ENCODE measurements around the gene ROBO2.

Gene ROBO2

DNA sequence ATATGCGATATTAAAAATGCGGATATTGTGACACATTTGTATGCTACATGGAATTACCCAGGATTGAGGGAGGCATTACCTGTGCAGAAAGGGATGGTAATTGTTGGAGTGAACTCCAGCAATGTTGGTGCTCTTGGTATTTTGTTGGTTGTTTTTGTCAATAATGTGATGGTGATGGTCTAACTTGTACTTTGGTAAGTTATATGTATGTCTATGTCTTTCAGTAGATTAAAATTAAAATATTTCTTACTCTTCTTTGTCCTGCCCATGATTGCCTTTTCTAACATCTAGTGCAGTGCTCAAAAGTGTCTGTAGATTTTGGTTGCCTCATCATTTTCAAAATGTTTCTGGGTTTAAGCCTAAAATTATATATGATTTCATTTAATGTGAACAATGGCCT is 192.7 kb downstream of the ROBO2 start:
- H3K36me3 Mint-ChIP-seq: no peaks in the 10 kb centered on the region
- H3K9me3 Mint-ChIP-seq: peaks cover 5% of the 10 kb centered on the region
- ATAC-seq: no peak
- no peak overlapping the region for H3K27ac Mint-ChIP-seq
- no peak overlapping the region for H3K4me3 Mint-ChIP-seq
- DNase-seq (ENCODE audit: low spot score in 2 of 2): no peak
- no peaks in the 10 kb centered on the region for H3K4me1 Mint-ChIP-seq

DNA sequence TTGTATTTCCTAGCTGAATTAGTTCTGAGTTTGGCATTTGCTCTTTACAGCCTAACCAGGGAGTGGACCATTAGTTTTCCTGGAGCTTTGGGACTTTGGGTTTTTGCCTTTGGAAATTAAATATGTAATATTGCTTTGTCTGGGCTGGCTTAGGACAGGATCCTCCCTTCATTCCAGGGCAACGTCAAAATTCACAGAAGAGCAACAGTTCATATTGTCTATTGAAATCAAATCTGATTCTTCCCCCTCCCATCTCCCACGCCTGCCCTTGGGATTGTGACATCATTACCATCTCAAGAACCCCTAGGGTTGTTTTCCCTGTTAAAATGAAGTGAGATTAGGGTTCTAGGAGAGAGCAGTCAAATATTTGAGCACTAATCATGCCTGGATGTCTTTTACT is 194.1 kb downstream of the ROBO2 start:
- no peak overlapping the region for H3K4me3 Mint-ChIP-seq
- H3K27ac Mint-ChIP-seq: no peak overlapping the region
- DNase-seq (ENCODE audit: low spot score in 2 of 2): no peak
- H3K36me3 Mint-ChIP-seq: no peaks in the 10 kb centered on the region
- peaks cover 5% of the 10 kb centered on the region for H3K9me3 Mint-ChIP-seq
- no peak for ATAC-seq
- no peaks in the 10 kb centered on the region for H3K4me1 Mint-ChIP-seq

DNA sequence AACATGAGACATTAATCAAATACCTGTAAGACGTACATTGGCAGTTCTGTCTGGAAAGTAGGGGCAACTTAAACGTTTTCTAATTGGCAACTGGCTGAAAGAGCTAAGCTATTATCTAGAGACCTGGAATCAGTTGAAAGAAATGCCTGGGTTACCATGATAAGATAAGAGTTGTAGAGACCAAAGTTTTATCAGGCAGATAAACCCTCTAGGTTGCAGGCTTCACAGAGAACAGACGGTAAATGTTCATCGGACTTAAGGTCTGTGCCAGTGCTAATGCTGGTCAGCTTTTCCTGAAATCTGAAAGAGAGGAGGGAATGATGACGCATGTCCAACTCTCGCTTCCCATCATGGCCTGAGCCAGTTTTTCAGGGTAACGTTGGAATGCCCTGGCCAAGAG is 196.2 kb downstream of the ROBO2 start:
- no peaks in the 10 kb centered on the region for H3K4me1 Mint-ChIP-seq

DNA sequence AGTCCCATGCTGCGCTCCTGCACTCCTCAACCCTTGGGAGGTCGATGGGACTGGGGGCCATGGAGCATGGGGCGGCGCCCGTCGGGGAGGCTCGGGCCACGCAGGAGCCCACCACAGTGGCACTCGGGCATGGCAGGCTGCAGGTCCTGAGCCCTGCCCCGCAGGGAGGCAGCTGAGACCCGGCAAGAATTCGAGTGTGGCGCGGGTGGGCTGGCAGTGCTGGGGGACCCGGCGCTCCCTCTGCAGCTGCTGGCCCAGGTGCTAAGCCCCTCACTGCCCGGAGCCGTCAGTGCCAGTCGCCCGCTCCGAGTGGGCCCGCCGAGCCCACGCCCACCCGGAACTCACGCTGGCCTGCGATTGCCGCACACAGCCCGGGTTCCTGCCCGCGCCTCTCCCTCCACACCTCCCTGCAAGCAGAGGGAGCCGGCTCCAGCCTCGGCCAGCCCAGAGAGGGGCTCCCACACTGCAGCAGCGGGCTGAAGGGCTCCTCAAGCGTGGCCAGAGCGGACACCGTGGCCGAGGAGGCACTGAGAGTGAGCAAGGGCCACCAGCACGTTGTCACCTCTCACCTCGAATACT is 200.3 kb downstream of the ROBO2 start:
- no peak overlapping the region for H3K27ac Mint-ChIP-seq
- DNase-seq (ENCODE audit: low spot score in 2 of 2) (no peak), ATAC-seq (no peak)
- no peak overlapping the region for H3K4me3 Mint-ChIP-seq
- no peaks in the 10 kb centered on the region for H3K36me3 Mint-ChIP-seq
- peaks cover 9% of the 10 kb centered on the region for H3K9me3 Mint-ChIP-seq
- H3K4me1 Mint-ChIP-seq: no peaks in the 10 kb centered on the region

More for the DNA sequence above, 196.2 kb downstream of the ROBO2 start:
- no peak overlapping the region for H3K27ac Mint-ChIP-seq
- no peak for ATAC-seq
- no peak for DNase-seq (ENCODE audit: low spot score in 2 of 2)
- H3K4me3 Mint-ChIP-seq: no peak overlapping the region
- peaks cover 5% of the 10 kb centered on the region for H3K9me3 Mint-ChIP-seq
- H3K36me3 Mint-ChIP-seq: no peaks in the 10 kb centered on the region

DNA sequence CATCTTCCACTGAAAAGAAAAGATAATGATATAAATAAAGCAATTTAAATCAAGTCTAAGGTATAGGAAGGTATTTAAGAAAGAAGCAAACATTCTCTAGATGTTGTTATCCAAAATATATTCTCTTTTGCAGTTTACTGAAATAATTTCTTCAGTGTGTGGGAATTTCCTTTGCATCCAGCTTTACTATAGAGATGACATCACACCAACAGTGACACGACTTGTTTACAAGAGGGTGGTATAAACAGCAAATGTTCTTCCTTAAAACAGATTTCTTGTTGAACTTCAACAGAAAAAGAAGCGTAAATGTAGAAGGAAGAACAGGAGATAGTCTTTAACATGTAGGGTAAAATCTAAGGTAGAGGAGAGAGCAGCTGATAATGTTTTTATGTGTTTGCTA is 202.5 kb downstream of the ROBO2 start:
- no peak overlapping the region for H3K27ac Mint-ChIP-seq
- no peak for ATAC-seq

DNA sequence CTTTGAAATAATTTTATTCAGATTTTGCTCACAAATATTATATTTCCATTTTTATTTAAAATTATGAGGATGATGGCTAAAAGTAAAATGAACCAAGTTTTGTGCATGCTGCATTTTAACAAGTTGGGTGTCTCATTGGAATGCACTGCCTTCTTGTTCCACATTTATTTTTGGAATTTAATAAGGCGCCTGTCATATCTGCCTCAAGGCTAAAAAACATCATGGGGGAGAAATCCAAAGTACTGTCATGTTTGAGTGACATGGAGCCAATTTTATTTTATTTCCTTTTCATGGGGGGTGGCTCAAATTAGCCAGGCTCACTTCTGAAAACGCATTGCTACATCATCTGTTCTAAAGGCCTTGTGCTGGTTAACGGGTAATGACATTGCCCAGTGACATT is 205.1 kb downstream of the ROBO2 start:
- ATAC-seq: no peak
- Mint-ChIP-seq H3K4me1 (no peaks in the 10 kb centered on the region), H3K36me3 (no peaks in the 10 kb centered on the region), H3K4me3 (no peak overlapping the region), H3K27ac (no peak overlapping the region), H3K9me3 (peaks cover 15% of the 10 kb centered on the region)
- DNase-seq (ENCODE audit: low spot score in 2 of 2): no peak

More for the DNA sequence above, 202.5 kb downstream of the ROBO2 start:
- Mint-ChIP-seq H3K4me3 (no peak overlapping the region), H3K4me1 (no peaks in the 10 kb centered on the region), H3K36me3 (no peaks in the 10 kb centered on the region), H3K9me3 (peaks cover 15% of the 10 kb centered on the region)
- DNase-seq (ENCODE audit: low spot score in 2 of 2): no peak

DNA sequence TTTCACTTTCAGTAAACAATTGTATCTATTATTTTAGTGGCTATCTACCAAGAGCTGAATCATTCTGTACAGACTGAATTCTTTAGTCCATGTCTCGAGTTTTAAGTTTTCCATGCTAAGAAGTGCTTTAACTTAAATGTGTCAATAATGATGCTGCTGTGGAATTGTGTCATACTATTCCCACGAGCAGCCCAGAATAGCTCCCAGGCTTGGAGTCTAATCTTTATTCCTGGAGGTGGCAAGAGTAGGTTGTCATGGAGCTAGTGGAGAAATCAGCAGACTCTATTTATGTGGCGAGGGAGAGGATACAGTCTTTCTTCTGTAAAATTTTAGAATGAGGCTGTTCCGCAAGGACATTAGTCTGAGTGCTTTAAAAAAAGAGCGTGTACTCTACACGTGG is 207.2 kb downstream of the ROBO2 start:
- Mint-ChIP-seq H3K4me3 (no peak overlapping the region), H3K27ac (no peak overlapping the region), H3K36me3 (no peaks in the 10 kb centered on the region), H3K9me3 (peaks cover 21% of the 10 kb centered on the region), H3K4me1 (no peaks in the 10 kb centered on the region)
- no peak for DNase-seq (ENCODE audit: low spot score in 2 of 2)
- no peak for ATAC-seq

DNA sequence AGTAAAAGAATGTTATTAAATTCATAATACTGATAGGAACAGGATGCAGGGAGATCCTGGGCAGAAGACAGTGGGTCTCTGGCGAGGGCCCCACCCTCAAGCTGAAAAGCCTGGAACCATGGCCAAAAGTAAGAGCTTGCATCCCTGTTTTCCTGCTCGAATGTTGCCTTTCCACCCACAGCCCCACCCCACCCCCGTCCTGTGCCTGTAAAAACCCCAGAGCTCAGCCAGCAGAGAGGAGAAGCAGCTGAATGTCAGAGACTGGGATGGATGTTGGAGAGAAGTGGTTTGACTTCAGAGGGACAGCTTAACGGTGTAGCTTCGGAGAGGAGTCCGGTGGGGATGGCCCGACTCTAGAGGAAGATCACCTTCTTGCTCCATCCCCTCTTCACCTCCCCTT is 207.9 kb downstream of the ROBO2 start:
- no peaks in the 10 kb centered on the region for H3K4me1 Mint-ChIP-seq
- ATAC-seq: no peak

DNA sequence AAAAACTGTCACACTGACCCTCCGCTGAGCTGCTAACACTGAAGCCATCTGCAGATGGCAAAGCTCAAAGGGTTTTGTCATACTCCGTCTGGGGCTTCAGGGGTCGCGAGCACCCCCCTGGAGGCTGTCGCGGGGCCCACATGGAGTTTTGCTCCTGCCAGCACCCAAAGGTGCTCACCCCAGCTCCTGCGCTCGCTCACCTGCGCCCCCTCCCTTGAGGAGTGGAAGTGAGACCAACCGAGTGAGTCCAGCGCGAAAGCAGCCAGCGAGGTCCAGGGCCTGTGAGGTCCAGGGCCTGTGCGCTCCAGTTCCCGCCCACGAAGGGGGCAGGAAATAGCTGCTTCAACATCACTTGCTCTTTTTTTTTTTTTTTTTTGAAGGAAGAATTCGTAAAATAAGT is 208.5 kb downstream of the ROBO2 start:
- peaks cover 18% of the 10 kb centered on the region for H3K9me3 Mint-ChIP-seq
- H3K27ac Mint-ChIP-seq: no peak overlapping the region
- H3K4me1 Mint-ChIP-seq: no peaks in the 10 kb centered on the region
- no peaks in the 10 kb centered on the region for H3K36me3 Mint-ChIP-seq
- DNase-seq (ENCODE audit: low spot score in 2 of 2): no peak
- ATAC-seq: no peak
- no peak overlapping the region for H3K4me3 Mint-ChIP-seq

More for the DNA sequence above, 207.9 kb downstream of the ROBO2 start:
- Mint-ChIP-seq H3K9me3 (peaks cover 19% of the 10 kb centered on the region), H3K36me3 (no peaks in the 10 kb centered on the region), H3K27ac (no peak overlapping the region), H3K4me3 (no peak overlapping the region)
- no peak for DNase-seq (ENCODE audit: low spot score in 2 of 2)

DNA sequence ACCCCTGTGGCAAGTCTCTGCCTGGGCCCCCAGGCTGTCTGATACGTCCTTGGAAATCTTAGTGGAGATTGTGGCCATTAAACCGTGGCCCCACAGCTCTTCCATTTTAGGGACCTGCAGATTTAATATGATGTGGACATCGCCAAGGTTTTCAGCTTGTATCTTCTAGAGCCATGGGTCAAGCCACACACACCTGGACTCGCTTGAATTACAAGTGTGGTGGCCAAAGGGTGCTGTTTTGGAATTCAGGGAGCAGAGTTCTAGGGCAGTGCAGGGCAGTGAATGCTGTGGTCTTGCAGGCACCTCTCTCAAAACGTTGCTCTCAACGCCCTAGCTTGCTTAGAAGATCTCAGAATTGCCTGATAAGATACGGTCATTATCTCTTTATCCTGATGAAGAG is 211.2 kb downstream of the ROBO2 start:
- DNase-seq (ENCODE audit: low spot score in 2 of 2) (no peak), ATAC-seq (no peak)
- H3K27ac Mint-ChIP-seq: no peak overlapping the region
- no peak overlapping the region for H3K4me3 Mint-ChIP-seq
- H3K9me3 Mint-ChIP-seq: peaks cover 12% of the 10 kb centered on the region
- H3K4me1 Mint-ChIP-seq: no peaks in the 10 kb centered on the region
- no peaks in the 10 kb centered on the region for H3K36me3 Mint-ChIP-seq

DNA sequence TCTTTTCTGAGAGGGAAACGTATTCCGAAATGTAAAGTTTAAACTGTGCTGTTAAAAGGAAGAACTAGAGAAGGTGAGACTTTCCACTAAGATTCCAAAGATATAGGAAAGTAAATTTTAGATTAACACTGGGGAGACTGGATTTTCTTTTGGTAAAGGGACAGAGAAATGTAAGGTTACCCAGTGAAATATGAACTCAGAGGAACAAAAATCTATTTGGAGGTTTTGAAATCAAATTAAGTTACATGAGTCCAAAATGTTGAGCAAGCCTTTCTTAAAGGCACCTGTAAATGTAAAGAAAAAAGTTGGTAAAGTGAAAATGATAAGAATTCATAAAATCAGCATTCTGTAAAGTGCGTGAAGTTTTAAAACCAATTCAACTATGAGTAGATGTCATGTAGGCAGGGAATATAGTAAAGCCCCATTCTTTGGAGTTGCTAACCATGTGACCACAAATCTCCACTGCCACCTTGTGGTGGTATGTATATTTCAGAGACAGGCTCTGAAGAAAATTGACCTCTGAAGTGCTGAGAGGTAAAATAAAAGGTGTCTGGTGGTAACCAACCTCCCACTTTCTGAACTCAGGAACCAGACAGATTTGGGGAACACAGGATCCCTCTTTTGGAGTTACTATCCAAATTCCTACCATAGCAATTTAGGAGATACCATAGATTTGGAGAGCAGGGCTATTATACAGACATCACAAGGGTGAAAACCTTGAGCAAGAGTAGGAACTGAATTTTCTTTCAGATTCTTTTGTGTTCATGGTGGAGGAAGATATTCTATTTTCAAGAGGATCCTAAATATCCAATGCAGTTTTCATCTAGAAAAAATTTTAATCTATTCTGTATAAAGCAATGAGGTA is 215.3 kb downstream of the ROBO2 start:
- no peak overlapping the region for H3K4me3 Mint-ChIP-seq

DNA sequence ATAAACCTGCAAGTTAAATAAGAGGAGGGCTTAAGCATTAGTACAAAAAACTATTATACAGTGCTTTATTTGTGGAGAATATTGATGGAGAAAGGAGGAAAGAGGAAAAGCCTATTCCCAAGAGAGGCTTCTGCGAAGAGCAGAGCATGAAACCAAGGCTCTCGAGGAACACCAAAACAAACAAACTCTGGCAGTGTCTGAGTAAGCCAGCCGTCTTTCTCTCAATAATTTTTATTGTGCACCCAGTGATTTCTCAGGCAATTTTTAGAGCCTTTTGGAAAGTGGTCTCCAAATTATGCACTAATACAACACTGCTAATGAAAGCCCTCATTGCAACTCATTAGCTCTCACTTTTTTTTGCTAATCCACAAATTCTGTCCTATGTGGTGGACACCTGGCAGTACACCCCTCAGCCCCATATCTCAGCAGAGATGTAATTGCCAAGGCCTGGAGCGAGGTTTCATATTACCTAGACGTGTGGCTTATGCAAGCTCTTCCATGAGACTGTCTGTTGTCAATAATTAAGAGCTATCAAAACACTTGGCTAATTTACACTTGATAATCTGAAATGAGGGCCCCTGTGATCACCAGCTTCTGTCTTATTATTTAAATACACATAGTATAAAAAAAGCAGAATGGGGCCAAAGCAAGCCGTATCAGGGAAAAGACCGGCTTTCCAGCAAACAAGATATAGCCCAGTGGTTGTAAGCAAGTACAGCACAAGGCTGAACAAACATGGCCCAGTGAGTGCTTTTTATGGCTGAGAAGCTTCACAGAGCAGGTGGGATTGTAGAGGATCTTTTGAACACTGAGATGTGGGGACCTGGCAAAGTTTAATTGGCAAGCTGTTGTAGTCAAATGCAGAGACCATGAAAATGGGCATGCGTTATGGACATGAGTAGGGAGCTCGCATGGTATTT is 216.9 kb downstream of the ROBO2 start:
- H3K9me3 Mint-ChIP-seq: peaks cover 16% of the 10 kb centered on the region
- no peaks in the 10 kb centered on the region for H3K36me3 Mint-ChIP-seq

More for the DNA sequence above, 215.3 kb downstream of the ROBO2 start:
- Mint-ChIP-seq H3K36me3 (no peaks in the 10 kb centered on the region), H3K9me3 (peaks cover 12% of the 10 kb centered on the region), H3K27ac (no peak overlapping the region), H3K4me1 (no peaks in the 10 kb centered on the region)
- DNase-seq (ENCODE audit: low spot score in 2 of 2) (no peak), ATAC-seq (no peak)

DNA sequence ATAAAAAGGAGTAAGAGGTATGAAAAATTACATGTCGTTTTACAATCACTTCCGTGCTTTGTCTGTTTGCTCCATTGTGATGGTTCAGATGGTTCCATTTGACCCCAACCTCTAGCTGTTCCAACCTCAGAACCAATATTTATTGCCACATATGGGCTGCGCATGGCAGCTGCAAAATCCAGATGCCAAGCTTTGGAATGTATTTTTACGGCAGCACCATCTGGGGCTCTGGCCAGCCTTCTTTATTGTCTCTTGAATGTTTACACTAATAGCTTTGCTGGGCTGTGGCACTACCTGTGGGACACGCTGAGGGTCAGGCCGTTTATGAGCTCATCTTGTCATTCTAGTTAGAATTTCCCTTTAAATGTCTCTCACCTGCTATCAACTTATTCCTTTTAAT is 219.8 kb downstream of the ROBO2 start:
- Mint-ChIP-seq H3K36me3 (no peaks in the 10 kb centered on the region), H3K4me1 (no peaks in the 10 kb centered on the region), H3K27ac (no peak overlapping the region), H3K9me3 (peaks cover 14% of the 10 kb centered on the region), H3K4me3 (no peak overlapping the region)
- DNase-seq (ENCODE audit: low spot score in 2 of 2) (no peak), ATAC-seq (no peak)

More for the DNA sequence above, 216.9 kb downstream of the ROBO2 start:
- ATAC-seq (no peak), DNase-seq (ENCODE audit: low spot score in 2 of 2) (no peak)
- H3K4me1 Mint-ChIP-seq: no peaks in the 10 kb centered on the region
- no peak overlapping the region for H3K27ac Mint-ChIP-seq
- H3K4me3 Mint-ChIP-seq: no peak overlapping the region

DNA sequence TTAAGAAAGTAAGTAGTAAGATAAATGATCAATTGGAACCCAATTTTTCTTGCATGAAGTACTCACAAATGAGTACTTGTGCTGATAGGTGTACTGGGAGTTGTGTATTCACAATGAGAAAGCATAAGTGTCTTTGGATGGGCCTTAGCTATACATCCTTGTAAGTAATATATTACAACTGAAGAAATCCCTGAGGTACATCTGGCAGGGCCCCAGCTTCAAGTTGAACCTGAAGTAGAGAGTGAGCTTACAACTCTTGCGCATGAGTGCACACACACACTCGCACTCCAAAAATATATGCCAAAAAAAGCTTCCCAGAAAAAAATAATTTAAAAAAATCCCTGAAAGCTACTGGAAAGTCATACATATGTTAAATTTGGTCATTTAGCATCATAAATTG is 222.5 kb downstream of the ROBO2 start:
- Mint-ChIP-seq H3K27ac (no peak overlapping the region), H3K36me3 (no peaks in the 10 kb centered on the region), H3K9me3 (peaks cover 20% of the 10 kb centered on the region), H3K4me3 (no peak overlapping the region), H3K4me1 (no peaks in the 10 kb centered on the region)
- ATAC-seq (no peak), DNase-seq (ENCODE audit: low spot score in 2 of 2) (no peak)

DNA sequence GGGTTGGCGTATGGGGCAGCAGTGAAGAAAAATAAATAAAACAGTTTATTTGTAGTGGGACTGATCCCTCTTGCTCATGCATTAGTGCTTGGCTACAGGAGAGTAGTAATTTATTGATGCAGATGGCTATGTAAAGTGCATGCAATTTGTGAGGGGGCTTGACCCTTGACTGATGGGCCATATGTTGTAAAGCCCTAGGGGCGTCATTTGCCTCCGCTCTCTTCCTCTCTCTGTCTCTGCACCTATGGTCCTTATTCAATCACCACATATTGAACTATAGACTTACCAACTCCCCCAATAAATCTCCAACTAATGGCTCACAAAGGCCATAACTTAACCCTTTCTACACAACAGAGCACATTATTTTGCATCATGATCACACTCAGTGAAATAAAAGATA is 227.7 kb downstream of the ROBO2 start:
- no peak overlapping the region for H3K27ac Mint-ChIP-seq
- H3K9me3 Mint-ChIP-seq: peaks cover 17% of the 10 kb centered on the region
- no peaks in the 10 kb centered on the region for H3K36me3 Mint-ChIP-seq
- no peaks in the 10 kb centered on the region for H3K4me1 Mint-ChIP-seq
- no peak for ATAC-seq
- no peak overlapping the region for H3K4me3 Mint-ChIP-seq
- DNase-seq (ENCODE audit: low spot score in 2 of 2): no peak
